ENCODE results near the gene CSGALNACT2. TPM values are rescaled to one million over a fixed set of nuclear protein-coding genes. Genes with fewer than 3 reads are reported as not detected.

The CSGALNACT2 gene
- total and polyA plus RNA-seq, 2 donors from 2014 or later = 4.8 to 20.0 TPM

DNA sequence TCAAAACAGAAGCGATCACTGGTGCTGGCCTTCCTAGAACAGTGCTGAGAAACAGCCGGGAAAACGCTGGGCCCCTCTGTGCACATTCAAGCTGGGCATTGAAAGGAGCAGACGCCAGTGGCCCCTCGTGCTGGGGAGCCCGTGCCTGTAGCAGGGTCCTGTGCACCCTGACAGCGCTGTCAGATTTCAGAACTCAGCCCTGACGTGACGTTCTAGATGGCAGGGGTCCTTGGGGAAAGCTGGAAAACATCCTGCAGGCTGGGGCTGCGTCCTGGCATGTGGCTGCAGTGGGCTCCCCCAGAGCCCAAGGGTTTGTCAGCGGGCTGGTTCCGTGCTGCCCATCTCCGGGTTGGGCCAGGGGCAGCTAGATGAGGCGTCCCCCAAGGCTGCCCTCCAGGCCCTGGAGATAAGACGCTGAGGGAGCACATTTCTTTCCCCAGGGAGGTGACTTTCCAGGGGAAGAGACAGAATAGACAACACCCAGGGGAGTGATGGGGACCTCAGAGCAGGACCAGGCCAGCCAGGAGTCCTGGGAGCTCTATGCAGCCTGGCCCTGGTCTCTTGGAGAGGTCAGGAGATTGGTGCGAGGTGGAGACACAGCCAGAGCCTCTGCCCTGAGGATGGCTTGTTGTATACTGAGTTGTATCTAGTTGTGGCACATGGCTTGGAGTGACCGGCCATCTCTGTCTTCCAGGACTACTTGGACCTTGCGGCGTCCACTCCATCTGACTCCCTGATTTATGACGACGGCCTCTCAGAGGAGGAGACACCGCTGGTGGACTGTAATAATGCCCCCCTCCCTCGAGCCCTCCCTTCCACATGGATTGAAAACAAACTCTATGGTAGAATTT, 12.1 kb upstream of the CSGALNACT2 start:
- no peaks in the 10 kb centered on the region for H3K36me3 ChIP-seq (ENCODE audit: control insufficient read depth in 2 of 3, insufficient read depth in 3 of 3, low read length in 3 of 3)
- no peaks in the 10 kb centered on the region for H3K27me3 ChIP-seq (ENCODE audit: control insufficient read depth, insufficient read depth, low read length)
- peak in 3 of 5 donors; percentile 8 to 63 (median 25) for DNase-seq
- no peak overlapping the region for H3K9ac ChIP-seq (ENCODE audit: low read length in 3 of 3)
- H3K4me3 ChIP-seq (ENCODE audit: low read length in 3 of 3) = no peak overlapping the region
- intact Hi-C loops (cut with DNase I) = no loop called here
- no peak for FAIRE-seq
- H3K27ac ChIP-seq (ENCODE audit: low read depth in 2 of 2, low read length in 2 of 2) = no peak overlapping the region
- no peaks in the 10 kb centered on the region for H3K9me3 ChIP-seq (ENCODE audit: control insufficient read depth in 2 of 3, insufficient read depth in 1 of 3, low read length in 3 of 3)
- TF ChIP-seq, protein P1, sequence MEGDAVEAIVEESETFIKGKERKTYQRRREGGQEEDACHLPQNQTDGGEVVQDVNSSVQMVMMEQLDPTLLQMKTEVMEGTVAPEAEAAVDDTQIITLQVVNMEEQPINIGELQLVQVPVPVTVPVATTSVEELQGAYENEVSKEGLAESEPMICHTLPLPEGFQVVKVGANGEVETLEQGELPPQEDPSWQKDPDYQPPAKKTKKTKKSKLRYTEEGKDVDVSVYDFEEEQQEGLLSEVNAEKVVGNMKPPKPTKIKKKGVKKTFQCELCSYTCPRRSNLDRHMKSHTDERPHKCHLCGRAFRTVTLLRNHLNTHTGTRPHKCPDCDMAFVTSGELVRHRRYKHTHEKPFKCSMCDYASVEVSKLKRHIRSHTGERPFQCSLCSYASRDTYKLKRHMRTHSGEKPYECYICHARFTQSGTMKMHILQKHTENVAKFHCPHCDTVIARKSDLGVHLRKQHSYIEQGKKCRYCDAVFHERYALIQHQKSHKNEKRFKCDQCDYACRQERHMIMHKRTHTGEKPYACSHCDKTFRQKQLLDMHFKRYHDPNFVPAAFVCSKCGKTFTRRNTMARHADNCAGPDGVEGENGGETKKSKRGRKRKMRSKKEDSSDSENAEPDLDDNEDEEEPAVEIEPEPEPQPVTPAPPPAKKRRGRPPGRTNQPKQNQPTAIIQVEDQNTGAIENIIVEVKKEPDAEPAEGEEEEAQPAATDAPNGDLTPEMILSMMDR (IDR thresholded peaks at IDR 0.05; ENCODE audit: borderline replicate concordance, extremely low read depth, insufficient read depth) = no peak
- H3K4me1 ChIP-seq (ENCODE audit: control insufficient read depth in 2 of 3, insufficient read depth in 2 of 3, low read depth in 1 of 3, low read length in 3 of 3) = no peaks in the 10 kb centered on the region

DNA sequence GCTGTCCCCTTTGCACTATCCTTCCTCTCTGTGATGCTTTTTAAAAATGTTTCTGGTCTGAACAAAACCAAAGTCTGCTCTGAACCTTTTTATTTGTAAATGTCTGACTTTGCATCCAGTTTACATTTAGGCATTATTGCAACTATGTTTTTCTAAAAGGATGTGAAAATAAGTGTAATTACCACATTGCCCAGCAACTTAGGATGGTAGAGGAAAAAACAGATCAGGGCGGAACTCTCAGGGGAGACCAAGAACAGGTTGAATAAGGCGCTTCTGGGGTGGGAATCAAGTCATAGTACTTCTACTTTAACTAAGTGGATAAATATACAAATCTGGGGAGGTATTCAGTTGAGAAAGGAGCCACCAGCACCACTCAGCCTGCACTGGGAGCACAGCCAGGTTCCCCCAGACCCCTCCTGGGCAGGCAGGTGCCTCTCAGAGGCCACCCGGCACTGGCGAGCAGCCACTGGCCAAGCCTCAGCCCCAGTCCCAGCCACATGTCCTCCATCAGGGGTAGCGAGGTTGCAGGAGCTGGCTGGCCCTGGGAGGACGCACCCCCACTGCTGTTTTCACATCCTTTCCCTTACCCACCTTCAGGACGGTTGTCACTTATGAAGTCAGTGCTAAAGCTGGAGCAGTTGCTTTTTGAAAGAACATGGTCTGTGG, 11.4 kb upstream of the CSGALNACT2 start:
- Histone ChIP-seq H3K4me1 (ENCODE audit: control insufficient read depth in 2 of 3, insufficient read depth in 2 of 3, low read depth in 1 of 3, low read length in 3 of 3) (no peaks in the 10 kb centered on the region), H3K36me3 (ENCODE audit: control insufficient read depth in 2 of 3, insufficient read depth in 3 of 3, low read length in 3 of 3) (no peaks in the 10 kb centered on the region), H3K9me3 (ENCODE audit: control insufficient read depth in 2 of 3, insufficient read depth in 1 of 3, low read length in 3 of 3) (no peaks in the 10 kb centered on the region), H3K4me3 (ENCODE audit: low read length in 3 of 3) (no peak overlapping the region), H3K27ac (ENCODE audit: low read depth in 2 of 2, low read length in 2 of 2) (no peak overlapping the region), H3K9ac (ENCODE audit: low read length in 3 of 3) (no peak overlapping the region), H3K27me3 (ENCODE audit: control insufficient read depth, insufficient read depth, low read length) (no peaks in the 10 kb centered on the region)
- intact Hi-C loops (cut with DNase I) = no loop called here
- TF ChIP-seq, protein P1 (IDR thresholded peaks at IDR 0.05; ENCODE audit: borderline replicate concordance, extremely low read depth, insufficient read depth) = no peak
- FAIRE-seq = no peak
- peak in 2 of 5 donors; percentile 16 to 44 for DNase-seq

DNA sequence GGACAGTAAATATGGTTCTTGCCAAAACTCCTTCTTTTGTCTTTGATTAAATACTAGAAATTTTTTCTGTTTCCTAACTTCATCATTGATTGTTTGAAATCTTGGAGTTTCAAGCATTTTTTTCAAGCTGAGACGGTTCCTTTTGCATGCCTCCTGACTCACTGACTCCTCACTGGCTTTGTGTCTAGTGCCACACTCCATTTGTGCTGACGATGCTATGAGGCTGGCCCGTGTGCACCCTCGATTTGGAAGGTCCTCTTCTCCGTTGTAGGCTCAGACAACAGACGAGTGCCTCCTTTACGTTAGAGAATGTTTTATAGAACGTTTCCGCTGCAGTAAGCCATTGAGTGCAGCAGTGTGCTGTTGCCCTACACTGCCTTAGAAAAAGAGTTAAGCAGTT, 10.8 kb upstream of the CSGALNACT2 start:
- H3K27ac ChIP-seq (ENCODE audit: low read depth in 2 of 2, low read length in 2 of 2) = no peak overlapping the region
- no peak overlapping the region for H3K4me3 ChIP-seq (ENCODE audit: low read length in 3 of 3)
- no peaks in the 10 kb centered on the region for H3K9me3 ChIP-seq (ENCODE audit: control insufficient read depth in 2 of 3, insufficient read depth in 1 of 3, low read length in 3 of 3)
- H3K9ac ChIP-seq (ENCODE audit: low read length in 3 of 3) = no peak overlapping the region
- DNase-seq (no peak), FAIRE-seq (no peak)
- H3K27me3 ChIP-seq (ENCODE audit: control insufficient read depth, insufficient read depth, low read length) = no peaks in the 10 kb centered on the region
- no peaks in the 10 kb centered on the region for H3K4me1 ChIP-seq (ENCODE audit: control insufficient read depth in 2 of 3, insufficient read depth in 2 of 3, low read depth in 1 of 3, low read length in 3 of 3)
- TF ChIP-seq, protein P1 (IDR thresholded peaks at IDR 0.05; ENCODE audit: borderline replicate concordance, extremely low read depth, insufficient read depth) = no peak
- no peaks in the 10 kb centered on the region for H3K36me3 ChIP-seq (ENCODE audit: control insufficient read depth in 2 of 3, insufficient read depth in 3 of 3, low read length in 3 of 3)
- intact Hi-C loops (cut with DNase I) = no loop called here

Data from kidney (tissue), 14 donors.